ENCODE measurements around the gene RBM4B. TPM values are rescaled to one million over a fixed set of nuclear protein-coding genes. Genes with fewer than 3 reads are reported as not detected.

The RBM4B gene
- polyA plus RNA-seq, 1 donor: 35.7 TPM

DNA sequence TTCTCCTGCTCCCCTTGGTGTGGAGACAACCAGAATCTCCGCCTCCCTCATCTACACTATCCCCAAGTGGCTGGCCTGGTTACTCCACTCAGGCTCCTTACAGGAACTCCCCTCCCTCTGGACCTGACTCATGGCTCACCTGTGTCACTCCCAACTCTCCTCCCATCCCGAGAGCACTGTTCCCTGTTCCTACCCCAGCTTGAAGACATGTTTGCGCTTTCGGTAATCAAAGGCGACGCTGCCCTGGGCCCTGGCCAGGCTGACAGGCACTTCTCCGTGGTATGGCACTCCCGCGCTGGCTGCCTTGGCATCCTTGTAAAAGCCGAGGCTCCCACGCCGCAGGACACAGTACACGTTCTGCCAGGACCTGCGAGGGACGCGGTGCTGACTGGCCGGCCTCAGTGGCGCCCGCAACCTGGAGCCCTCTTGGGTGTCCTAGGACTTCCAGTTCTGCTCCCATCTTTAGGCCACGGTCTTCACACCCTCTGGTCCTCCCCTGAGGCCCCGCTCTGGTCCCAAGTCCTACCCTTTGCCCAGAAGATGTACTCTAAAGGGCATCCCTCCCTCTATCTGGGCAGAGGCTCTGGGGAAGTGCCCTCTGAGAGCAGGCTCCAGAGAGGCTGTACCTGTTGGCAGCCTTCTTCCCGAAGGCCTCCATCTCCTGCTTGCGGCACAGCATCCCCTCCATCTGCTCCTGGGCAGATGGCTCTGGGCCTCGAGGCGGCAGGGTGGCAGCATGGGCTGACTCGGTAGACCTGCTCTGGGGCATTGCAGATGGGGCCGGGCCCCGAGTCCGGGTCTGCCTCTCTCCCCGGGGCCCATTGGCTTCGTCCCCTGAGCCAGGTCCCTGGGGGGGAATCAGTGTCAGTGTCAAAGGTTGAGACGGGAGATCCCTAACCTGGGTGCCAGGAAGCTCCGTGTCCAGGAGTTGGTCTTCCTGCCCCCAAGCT is 9.4 kb upstream of the RBM4B start:
- DNase-seq (ENCODE audit: low read depth): no peak

GRCh38 chr11:66686100-66686785 is 8.6 kb upstream of the RBM4B start:
- DNase-seq (ENCODE audit: low read depth): no peak

DNA sequence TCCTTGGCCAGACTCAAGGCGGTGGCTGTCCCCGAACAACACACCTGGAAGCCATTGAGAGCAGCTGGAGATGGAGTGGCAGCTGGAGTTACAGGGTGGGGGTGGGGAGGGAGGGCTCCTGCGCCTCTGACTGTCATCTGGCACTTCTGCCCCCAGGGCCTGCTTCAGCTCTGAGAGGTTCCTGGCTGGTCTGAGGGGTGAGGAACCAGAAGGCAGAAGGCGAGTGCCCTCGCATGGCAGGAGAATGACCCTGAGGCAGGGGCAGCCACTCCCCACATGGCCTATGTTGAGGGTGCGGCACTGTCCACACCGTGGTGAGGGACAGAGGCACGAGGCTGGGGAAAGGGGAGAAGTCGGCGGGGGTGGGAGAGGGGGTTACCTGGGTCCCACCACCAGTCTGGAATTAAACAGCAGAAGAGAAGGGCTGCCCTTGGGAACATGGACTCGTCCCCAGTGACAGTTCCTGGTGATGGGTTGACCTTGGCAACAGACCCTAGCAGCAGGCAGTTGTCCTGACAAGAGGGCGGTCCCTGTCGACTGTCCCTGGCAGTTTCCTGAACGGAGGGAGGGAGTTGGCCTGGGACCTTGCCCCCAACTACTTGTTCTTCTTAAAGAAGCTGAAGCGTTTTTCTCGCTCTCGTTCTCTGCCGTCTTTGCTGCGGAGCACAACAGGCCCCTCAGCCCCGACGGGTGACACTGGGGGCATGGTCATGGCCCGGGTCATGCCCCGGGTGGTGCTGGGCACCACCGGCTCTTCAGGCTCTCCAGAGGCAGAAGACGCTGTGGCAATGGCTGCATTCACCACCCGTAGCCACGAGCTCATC is 7.8 kb upstream of the RBM4B start:
- DNase-seq (ENCODE audit: low read depth): no peak

DNA sequence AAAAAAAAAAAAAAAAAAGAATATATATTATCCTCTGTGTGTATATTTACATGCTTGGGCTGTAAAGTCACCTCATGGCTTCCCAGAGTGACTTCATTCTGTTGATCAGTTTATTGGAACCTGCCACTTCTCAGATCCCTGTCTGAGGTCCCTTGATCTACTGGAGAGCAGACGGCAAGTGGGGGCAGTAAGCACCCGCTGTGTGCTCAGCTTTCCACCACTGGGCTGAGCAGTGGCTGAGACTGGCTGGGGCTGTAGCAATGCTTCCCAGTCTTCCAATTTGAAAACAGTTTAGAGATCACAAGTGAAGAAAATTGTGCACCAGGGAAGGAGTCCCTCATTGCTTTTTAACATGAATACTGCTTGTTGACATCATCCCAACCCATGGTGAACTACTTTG is 6.9 kb upstream of the RBM4B start:
- no peak for DNase-seq (ENCODE audit: low read depth)

DNA sequence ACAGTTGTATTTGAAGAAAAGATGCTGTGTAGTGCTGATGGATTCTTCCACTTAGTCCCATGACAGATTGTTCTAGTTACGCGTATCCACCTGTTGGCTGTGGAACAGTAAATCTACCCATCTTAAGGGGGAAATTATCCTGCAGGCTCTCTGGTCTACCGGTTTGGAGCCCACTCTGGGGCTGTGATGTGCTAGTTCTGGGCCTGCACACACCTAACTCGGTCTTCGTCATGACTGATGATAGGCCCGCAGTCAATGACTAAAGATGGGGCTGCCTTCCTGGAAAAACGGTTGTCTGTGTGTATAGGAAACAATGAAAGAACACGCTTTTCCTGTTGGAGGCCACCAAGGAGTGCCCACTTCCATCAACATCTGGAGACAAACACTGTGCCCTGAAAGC is 6.2 kb upstream of the RBM4B start:
- no peak for DNase-seq (ENCODE audit: low read depth)

GRCh38 chr11:66680966-66681645 is 3.4 kb upstream of the RBM4B start:
- DNase-seq (ENCODE audit: low read depth): no peak

DNA sequence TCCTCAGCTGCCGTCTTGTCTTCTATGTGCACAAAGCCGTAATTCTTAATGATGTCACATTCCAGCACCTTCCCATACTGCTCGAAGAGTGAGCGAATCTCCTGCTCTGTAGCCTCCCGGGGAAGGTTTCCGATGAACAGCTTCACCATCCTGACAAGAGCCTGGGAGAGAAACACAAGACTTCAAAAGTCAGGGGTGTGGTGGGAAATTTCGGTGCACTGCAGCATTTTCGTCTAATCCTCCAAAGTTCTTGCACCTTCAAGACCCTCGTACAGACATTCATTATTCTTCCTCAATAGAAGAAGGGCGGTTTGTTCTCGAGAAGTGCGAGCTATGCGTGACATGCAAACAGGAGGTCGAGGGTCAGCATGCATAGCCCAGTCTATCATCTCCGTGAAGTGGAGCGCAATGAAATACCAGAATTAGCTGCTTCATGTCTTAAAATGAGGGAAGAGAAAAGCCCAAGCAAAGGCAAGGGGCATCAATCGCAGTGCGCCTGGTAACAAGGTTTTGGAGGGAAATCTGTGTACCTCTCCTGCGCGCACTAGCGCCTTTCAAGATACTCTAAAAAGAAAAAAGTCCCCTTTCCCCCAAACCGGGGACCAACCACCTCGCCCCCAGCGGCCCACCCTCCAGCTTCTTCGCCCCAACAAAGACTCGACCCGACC is 622 bp downstream of the RBM4B start:
- no peak for DNase-seq (ENCODE audit: low read depth)

GRCh38 chr11:66676282-66676919 is 1.3 kb downstream of the RBM4B start:
- DNase-seq (ENCODE audit: low read depth): no peak

DNA sequence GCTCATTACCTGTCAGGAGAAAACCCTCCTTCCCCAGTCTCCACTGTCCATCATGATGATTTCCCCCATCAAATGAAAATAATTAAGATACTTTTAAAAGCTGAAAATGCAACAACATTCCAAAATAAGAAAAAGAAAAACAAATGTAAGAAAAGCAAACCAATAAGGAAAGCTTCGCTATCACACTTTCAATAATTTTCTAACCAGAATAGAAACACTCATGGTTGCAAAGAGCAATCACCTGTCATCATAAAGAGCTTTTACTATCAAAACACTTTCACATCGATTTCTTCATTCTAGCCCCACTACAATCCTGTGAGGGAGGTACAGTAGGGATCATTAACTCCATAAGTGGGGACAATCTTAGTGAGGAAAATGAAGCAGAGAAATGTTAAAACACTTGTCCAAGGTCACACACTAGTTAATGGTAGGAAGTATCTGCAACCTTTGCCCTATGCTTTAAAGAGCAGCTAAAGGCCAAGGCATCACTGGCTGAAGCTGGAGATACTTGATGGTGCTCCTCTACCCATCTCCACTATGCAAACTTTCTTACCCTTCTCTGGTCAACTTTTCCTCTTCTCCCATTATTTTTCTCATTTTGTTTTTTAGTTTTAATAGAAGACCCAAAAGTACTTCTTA is 2.6 kb downstream of the RBM4B start:
- DNase-seq (ENCODE audit: low read depth): no peak

DNA sequence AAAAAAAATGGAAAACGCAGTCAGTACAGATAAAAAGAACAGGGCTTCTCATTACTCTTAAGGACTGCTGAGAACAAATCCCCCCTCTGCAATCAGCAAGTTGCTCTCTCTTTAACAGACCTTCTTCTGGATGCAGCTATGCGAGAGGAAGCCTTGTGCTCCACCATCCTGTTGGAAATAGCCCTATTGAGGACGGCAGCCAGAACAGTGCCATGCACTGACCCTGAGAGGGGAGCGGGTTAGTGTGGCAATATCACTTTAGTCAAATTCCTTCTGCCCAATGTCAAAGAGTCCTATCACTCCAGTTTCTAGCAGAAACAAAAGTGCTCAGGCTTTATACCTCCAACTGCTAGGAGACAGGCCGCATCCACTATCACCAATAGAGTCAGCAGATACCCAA is 6.9 kb downstream of the RBM4B start:
- DNase-seq (ENCODE audit: low read depth): no peak

DNA sequence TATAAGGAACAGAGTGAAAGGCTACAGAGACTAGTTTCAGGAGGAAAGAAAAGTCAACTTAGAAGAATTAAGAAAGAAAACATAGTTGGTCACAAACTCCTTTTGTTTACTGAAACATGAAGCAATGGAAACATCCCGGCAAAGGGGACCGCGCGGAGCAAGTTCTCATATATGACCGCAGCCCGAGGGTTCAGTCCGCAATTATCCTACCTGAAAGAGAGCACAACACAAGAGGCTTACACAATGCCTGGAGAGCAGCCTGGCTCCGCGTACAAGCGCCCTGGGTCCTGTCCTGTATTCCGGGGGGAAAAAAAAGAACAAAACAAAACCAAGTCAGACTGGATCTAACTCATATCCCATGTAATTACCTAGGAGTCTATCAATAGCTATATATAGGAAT is 12.3 kb downstream of the RBM4B start:
- DNase-seq (ENCODE audit: low read depth): no peak

GRCh38 chr11:66663741-66664296 is 13.9 kb downstream of the RBM4B start:
- no peak for DNase-seq (ENCODE audit: low read depth)

DNA sequence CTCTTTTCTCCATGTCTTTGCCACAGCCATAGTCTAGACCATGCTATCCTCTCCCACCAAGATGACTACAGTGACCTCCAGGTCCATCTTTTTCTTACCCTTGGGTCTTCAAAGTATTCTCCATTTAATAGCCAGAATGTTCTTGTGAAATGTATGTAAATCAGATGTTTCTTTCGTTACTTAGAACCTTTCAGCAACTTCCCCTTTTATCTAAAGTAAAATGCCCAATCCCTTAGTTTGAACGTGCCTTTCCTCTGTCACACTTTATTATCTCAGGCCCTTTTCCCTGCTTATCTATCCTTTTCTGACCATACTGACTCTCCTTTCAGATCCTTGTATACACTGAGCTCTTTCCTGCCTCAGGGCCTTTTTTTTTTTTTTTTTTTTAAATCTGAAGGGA is 17.9 kb downstream of the RBM4B start:
- no peak for DNase-seq (ENCODE audit: low read depth)

DNA sequence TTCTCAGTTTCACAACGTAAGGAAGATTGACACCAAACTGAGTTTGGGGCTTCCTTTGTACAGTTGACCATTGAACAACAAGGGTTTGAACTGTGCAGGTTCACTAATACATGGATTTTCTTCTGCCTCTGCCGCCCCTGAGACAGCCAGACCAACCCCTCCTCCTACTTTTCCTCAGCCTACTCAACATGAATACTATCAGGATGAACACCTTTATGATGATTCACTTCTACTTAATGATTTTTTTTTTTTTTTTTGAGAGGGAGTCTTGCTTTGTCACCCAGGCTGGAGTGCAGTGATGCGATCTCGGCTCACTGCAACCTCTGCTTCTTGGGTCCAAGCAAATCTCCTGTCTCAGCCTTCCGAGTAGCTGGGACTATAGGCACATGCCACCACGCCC is 24.6 kb downstream of the RBM4B start:
- no peak for DNase-seq (ENCODE audit: low read depth)

DNA sequence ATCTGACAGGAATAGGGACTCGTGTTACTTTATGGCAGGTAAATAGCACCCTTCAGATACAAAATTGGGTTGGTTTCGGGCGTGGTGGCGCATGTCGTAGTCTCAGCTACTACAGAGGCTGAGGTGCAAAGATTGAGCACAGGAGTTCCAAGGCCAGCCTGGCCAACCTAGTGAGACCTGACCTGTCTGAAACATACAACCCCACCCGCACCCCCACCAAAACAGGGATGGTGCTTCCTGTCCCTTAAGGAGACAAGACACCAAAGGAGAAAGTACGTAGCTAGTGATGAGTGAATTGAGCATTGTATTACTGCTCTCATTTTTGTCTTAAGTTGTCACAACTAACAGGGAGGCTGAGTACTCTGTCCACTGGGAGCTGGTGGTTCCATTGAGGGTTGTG is 25.0 kb downstream of the RBM4B start:
- DNase-seq (ENCODE audit: low read depth): no peak

GRCh38 chr11:66651016-66651415 is 26.7 kb downstream of the RBM4B start:
- DNase-seq (ENCODE audit: low read depth): no peak

DNA sequence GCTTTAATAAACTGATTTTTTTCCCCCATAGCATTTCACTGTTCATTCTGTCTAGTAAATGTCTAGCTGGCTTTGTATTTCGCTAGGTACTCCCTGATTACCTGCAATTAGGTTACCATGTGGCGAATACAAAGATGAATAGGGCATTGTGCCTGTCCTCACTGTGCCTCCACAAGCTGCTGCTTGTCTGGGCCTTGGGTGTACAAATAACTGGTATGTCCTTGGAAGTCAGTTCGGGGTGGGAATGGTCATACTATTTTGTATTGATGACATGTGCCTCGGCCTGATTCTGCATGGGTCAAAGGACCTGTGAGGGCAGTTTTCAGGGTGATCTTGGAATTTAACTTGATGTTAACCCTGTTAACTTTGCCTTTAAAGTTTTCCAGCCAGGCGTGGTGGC is 27.8 kb downstream of the RBM4B start:
- DNase-seq (ENCODE audit: low read depth): no peak

- no peak for DNase-seq (ENCODE audit: low read depth)
These were observed 30.9 kb downstream of the RBM4B start for GRCh38 chr11:66646828-66647227.

DNA sequence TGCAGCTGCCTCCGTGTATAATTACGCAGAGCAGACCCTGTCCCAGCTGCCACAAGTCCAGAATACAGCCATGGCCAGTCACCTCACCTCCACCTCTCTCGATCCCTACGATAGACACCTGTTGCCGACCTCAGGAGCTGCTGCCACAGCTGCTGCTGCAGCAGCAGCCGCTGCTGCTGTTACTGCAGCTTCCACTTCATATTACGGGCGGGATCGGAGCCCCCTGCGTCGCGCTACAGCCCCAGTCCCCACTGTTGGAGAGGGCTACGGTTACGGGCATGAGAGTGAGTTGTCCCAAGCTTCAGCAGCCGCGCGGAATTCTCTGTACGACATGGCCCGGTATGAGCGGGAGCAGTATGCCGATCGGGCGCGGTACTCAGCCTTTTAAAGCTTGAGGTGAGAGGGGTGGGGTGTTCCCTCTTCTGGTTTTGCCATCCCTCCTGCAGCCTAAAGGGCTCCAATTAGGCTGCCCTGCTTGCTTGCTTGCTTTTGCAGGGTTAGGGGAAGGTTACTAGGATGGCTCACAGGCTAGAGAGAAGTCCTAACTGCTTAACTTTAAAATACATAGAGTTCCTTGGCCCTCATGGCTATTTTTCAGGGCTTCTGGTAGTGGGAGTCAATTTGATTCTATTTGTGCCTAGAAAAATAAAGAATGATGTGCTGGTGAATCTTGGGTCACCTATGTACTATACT is 33.8 kb downstream of the RBM4B start:
- DNase-seq (ENCODE audit: low read depth): no peak

Data from forelimb muscle (tissue), 1 donor.